NCI-H146 (cell line): Measurements from ENCODE around the gene RPL13.

Experiments
- DNase-seq: peaks from one replicate; lab custom pipeline; 2025; lab: John Stamatoyannopoulos, UW

RPL13 gene

GRCh38 chr16:89545044-89545830 is 15.2 kb upstream of the RPL13 start:
- DNase-seq: no peak

DNA sequence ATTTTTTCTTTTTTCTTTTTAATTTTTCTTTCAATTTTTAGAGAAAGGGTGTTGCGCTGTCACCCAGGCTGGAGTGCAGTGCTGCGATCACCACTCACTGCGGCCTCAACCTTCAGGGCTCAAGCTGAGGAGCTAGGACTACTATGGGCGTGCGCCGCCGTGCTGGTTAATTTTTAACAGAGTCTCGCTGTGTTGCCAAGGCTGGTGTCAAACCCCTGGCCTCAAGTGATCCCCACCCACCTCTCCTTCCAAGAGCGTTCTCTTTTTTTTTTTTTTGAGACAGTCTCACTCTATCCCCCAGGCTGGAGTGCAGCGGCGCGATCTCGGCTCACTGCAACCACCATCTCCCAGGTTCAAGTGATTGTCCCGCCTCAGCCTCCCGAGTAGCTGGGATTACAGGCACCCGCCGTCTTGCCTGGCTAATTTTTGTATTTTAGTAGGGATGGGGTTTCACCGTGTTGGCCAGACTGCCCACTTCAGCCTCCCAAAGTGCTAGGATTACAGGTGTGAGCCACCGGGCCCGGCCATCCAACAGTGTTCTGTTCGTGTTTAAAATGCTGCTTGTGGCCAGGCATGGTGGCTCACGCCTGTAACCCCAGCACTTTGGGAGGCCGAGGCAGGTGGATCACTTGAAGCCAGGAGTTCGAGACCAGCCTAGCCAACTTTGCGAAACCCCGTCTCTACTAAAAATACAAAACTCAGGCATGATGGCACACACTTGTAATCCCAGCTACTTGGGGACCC is 14.5 kb upstream of the RPL13 start:
- DNase-seq: no peak

GRCh38 chr16:89546781-89547180 is 13.7 kb upstream of the RPL13 start:
- DNase-seq: no peak

- no peak for DNase-seq
Measured at GRCh38 chr16:89547291-89547690, 13.2 kb upstream of the RPL13 start.

- no peak for DNase-seq
Measured at GRCh38 chr16:89547860-89548259, 12.6 kb upstream of the RPL13 start.

GRCh38 chr16:89548344-89549006 is 12.0 kb upstream of the RPL13 start:
- DNase-seq: no peak

DNA sequence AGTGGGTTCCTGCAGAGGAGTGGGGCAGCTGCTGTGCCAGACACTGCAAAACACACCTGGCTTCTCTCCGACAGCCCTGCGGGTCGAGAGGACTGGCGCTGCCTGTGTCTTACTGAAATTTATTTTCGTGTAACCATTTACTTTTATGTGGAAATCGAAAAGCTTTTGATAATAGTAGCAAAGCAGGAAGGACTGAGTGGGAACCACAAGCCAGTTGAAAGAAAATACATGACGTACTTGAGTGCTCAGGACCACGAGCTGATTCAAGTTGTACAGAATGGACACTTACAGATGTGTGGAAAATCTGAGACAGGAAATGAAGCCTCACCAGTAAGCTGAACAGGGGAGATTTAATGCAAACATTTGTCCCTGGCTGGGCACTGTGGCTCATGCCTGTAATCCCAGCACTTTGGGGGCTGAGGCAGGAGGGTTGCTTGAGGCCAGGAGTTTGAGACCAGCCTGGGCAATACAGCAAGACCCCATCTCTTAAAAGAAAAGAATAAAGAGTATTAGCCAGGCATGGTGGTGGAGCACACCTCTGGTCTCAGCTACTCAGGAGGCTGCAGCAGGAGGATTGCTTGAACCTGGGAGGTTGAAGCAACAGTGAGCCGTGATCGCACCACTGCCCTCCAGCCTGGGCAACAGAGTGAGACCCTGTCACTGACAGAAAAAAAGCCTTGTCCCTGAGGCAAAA is 11.3 kb upstream of the RPL13 start:
- no peak for DNase-seq

- no peak for DNase-seq
Measured at GRCh38 chr16:89550421-89551007, 10.0 kb upstream of the RPL13 start.

- DNase-seq: no peak
Measured at GRCh38 chr16:89552329-89552728, 8.2 kb upstream of the RPL13 start.

GRCh38 chr16:89552913-89553312 is 7.6 kb upstream of the RPL13 start:
- DNase-seq: no peak

GRCh38 chr16:89553733-89554132 is 6.7 kb upstream of the RPL13 start:
- no peak for DNase-seq

- DNase-seq: no peak
Measured at GRCh38 chr16:89554343-89554742, 6.1 kb upstream of the RPL13 start.

GRCh38 chr16:89555265-89555664 is 5.2 kb upstream of the RPL13 start:
- DNase-seq: no peak

DNA sequence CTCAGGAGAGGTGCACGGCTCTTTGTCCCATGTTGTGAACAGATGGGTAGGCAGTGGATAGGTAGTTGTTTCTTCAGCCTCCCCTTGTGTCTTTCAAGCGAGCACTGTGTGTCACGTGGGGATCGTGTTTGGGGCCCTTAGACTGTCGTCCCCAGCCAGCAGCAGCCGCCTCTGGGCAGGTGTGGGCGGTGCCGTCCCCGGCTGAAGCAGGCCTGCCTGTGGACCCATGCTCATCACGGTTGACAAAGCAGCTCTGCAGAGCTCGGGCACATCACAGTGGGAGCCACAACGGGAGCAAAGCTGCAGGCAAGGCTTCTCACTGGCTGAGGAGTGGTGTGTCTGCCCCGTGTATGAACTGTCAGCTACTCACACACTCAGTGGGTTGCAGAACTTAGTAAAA is 4.7 kb upstream of the RPL13 start:
- DNase-seq: no peak

DNA sequence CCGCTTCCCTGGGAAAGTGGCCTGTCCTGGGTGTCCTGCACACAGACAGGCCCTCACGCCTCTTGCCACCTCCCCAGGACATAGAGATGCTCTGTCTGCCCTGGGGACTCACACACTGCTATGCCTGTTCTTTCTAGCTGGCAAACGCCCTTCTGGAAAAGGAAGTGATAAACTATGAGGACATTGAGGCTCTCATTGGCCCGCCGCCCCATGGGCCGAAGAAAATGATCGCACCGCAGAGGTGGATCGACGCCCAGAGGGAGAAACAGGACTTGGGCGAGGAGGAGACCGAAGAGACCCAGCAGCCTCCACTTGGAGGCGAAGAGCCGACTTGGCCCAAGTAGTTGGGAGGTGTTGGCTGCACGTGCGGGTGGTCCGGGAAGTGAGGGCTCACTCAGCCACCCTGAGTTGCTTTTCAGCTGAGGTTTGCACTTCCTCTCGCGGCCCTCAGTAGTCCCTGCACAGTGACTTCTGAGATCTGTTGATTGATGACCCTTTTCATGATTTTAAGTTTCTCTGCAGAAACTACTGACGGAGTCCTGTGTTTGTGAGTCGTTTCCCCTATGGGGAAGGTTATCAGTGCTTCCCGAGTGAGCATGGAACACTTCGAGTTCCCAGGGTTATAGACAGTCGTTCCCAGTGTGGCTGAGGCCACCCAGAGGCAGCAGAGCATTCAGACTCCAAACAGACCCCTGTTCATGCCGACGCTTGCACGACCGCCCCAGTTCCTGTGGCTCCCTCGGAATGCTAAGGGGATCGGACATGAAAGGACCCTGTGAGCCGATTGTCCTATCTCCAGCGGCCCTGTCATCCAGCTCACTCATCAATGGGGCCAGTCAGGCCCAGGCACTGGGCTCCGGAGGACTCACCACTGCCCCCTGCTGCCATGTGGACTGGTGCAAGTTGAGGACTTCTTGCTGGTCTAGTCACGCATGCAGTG is 3.5 kb upstream of the RPL13 start:
- DNase-seq: peak; percentile 22

GRCh38 chr16:89557690-89558490 is 2.6 kb upstream of the RPL13 start:
- DNase-seq: no peak

DNA sequence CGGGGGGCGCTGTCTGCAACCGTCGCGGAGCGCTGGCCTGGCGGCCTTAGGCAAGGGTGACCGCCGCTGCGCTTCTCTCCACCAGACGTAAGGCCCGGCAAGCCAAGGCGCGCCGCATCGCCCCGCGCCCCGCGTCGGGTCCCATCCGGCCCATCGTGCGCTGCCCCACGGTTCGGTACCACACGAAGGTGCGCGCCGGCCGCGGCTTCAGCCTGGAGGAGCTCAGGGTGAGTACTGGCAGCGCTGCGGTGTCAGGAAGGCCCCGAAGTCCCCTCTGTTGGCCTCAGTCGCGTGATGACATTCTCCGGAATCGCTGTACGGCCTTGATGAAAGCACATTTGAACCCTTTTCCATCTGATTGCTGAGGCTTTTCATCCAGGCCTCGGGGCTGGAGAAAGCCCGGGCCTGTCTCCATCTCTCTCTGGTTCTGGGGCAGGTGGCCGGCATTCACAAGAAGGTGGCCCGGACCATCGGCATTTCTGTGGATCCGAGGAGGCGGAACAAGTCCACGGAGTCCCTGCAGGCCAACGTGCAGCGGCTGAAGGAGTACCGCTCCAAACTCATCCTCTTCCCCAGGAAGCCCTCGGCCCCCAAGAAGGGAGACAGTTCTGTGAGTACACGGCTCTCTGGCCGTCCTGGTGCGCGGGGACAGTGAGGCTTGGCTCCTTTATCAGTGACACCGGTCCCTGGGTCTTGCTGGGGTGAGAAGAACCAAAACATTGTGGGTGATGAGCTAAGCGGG is 831 bp downstream of the RPL13 start:
- DNase-seq: no peak

DNA sequence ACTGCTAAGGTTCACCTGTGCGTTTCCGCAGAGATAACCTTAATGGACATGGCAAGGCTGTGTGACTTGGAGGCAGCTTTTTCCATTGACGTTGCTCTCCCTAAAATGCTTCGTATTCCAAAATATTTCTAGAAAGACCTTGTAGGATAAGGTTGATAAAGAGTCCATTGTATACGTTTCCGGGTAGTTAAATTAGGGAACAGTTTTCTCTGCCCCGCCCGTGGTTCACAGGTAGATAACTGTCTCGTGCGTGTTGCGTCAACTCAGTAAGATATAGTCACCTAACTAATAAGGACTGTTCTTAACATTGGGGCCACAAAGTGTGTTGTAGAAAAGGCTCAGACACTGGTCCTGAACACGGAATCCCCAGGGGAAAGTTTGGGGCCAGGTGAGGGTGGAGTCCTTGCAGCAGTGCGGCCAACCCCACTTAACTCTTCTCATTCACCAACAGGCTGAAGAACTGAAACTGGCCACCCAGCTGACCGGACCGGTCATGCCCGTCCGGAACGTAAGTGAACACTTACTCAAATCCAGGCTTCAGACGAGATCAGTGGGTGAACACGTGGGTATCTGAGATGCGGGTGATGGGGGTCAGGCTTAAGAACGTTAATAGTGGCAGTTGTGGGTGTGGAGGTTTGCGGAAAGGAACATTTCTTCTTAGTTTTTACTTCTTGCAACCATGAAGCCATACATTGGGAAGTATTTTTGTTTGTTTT is 1.6 kb downstream of the RPL13 start:
- no peak for DNase-seq

- no peak for DNase-seq
Measured at GRCh38 chr16:89562939-89563338, 2.5 kb downstream of the RPL13 start.
